ENCODE data around the gene LNX1.

- TF ChIP-seq CTCF (conservative IDR thresholded peaks at IDR 0.05; ENCODE audit: low read length) (no peak), EZH2phosphoT487 (IDR thresholded peaks at IDR 0.05; ENCODE audit: borderline replicate concordance, low read depth, low read length) (no peak)
Observed at GRCh38 chr4:53487766-53488165, 103.5 kb downstream of the LNX1 start.

Measured in OCI-LY7 (cell line).